HCT116 (cell line): ENCODE data around the gene PTPN1.

Experiments
- CTCF ChIP-seq, 3 experiments: fragments of 200-600 bp in 1 of 3; sonication (generic) in 1 of 3; IDR thresholded peaks in 2 of 3; conservative IDR thresholded peaks in 1 of 3; 2 replicates each; pipeline ENCODE4 v1.5.1; 2012 to 2017; ENCODE audit warnings: low read depth in 2 of 3, low read length in 2 of 3, antibody characterized with exemption in 1 of 3, borderline replicate concordance in 1 of 3, control low read depth in 1 of 3, mild to moderate bottlenecking in 1 of 3, mixed read lengths in 1 of 3, mixed run types in 1 of 3, moderate library complexity in 1 of 3; ENCODE audit not compliant: insufficient read depth in 1 of 3
- EZH2 ChIP-seq: fragments of 200-600 bp; sonication (generic); IDR thresholded peaks from 2 replicates; pipeline ENCODE4 v1.6.1; 2017; ENCODE audit warnings: antibody characterized with exemption, mixed run types
- EZH2phosphoT487 ChIP-seq: fragments of 200-600 bp; IDR thresholded peaks from 2 replicates; pipeline ENCODE4 v1.6.1; 2018; ENCODE audit warnings: antibody characterized with exemption, borderline replicate concordance
- POLR2A ChIP-seq: IDR thresholded peaks from 2 replicates; pipeline ENCODE4 v1.7.0; 2011; ENCODE audit warnings: borderline replicate concordance; ENCODE audit not compliant: insufficient read depth, insufficient read length; ENCODE audit errors: extremely low read depth
- RAD21 ChIP-seq: IDR thresholded peaks from 2 replicates; pipeline ENCODE4 v1.6.1; 2012; ENCODE audit warnings: low read depth, mild to moderate bottlenecking
- REST ChIP-seq: IDR thresholded peaks from 2 replicates; pipeline ENCODE4 v1.6.1; 2012; ENCODE audit warnings: low read depth
- SIN3A ChIP-seq: IDR thresholded peaks from 2 replicates; pipeline ENCODE4 v1.6.1; 2012; ENCODE audit warnings: low read depth
- ZNF274 ChIP-seq: fragments of 200-500 bp; sonication (Bioruptor generic); IDR thresholded peaks from 2 replicates; pipeline ENCODE4 v1.6.1; 2014; ENCODE audit warnings: mild to moderate bottlenecking, low read depth, low read length, inconsistent platforms

GRCh38 chr20:50519036-50519762, 9.0 kb downstream of the PTPN1 start:
- TF ChIP-seq CTCF (IDR thresholded peaks at IDR 0.05 in 2 of 3, conservative IDR thresholded peaks at IDR 0.05 in 1 of 3; ENCODE audit: borderline replicate concordance in 1 of 3, insufficient read depth in 1 of 3, low read depth in 2 of 3, low read length in 2 of 3) (no peak), POLR2A (no peak), EZH2phosphoT487 (no peak), EZH2 (no peak), RAD21 (no peak), ZNF274 (no peak), REST (no peak), SIN3A (no peak)
